HG02763 (cell line): ENCODE measurements around the gene CDO1.

Source experiments
- ATAC-seq: cut with Tn5 transposase; IDR thresholded peaks from one replicate; pipeline ENCODE4 v1.9.1; 2021; ENCODE audit warnings: mild to moderate bottlenecking, moderate library complexity; ENCODE audit not compliant: unreplicated experiment

CDO1 gene

DNA sequence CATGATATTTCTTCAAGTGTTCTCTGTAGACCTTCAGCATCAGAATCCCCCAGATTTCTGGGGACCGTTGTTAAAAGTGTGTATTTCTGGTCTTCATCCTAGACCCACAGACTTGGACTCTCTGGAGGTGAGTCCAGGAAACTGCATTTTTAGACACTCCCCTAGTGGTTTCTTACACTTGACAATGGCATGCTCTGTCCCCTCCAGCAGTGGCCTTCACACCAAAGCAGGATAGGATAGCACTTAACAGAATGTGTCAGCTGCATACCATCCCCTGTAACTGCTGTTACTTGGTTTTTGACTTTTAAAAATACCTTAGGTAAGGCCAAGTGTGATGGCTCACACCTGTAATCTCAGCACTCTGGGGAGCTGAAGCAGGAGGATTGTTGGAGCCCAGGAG is 20.8 kb downstream of the CDO1 start:
- ATAC-seq: no peak

DNA sequence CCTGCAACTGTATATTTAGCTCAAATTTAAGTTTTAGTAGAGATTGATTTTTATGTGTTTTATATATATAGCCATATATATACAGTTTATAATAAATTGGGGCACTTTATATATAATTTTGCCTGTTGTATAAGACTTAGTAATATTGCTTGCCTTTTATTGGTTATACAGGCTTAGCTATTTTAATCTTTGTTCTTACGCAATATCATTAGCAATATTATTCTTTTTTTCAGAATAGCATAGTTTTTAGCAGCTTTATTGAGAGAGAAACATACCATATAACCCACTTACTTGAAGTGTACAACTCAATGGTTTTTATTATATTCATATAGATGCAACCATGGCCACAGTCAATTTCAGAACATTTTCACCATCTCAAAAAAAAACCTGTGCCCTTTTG is 28.0 kb downstream of the CDO1 start:
- no peak for ATAC-seq

DNA sequence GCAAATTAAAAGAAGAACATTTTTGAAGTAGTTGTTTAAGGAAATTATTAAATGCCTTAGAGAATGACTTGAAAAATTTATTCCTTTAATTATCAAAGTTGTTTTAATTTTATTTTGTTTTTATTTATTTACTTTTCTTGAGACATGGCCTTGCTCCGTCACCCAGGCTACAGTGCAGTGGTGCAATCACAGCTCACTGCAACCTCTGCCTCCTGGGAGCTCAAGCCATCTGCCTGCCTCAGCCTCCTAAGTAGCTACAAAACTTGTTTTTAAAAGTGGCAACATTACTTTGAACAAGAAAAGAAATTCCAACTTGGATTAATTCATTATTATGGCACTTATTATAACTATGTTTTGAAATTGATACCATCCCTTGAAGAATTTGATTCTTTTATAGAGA is 29.0 kb downstream of the CDO1 start:
- ATAC-seq: no peak

DNA sequence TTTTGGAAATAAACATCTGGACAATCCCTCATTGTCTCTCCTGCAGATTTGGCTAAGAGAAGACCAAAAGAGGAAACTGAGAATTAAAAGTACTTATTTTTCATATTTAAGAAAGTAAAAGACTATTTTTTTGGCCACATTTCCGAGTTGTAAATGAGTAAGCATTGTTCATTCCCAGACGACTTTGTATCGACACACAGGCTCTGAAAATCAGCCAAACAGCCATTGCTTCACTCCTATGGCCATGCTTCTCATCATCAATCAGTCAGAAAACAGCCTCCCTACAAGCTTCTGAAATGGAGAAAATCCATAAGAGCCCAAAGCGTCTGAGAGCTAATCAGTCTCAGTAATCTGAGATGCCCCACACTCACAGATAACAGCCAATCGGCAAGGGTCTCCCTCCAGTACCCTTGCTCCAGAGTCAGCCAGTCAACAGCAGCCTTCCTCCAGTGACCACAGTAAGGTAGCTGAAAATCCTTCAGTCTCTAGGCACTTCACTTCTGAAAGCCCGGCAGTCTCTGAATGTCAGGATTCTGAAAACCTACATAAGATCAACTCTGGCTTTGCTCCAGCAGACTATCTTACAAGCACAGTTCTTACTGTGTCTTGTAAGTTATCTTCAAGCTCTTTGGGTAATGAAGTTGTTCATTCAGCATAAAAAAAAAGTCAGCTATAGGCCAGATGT is 30.9 kb downstream of the CDO1 start:
- no peak for ATAC-seq

DNA sequence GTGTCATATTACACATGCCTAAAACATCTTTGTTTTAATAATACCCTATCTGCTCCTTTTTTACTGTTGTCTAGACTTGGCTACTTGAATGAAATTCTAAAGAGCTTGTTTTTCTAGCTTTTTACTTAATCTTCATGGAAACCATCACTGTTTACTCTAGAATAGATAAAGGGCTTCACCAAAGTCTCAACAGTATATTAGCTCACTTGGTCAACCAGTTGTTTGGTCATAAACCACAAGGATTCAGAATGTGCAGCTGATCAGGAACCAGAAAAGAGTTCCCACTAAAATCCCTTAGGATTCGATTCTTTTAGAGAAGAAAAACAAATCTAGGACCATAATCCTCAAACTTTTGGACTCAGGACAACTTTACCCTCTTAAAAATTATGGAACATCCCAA is 38.0 kb downstream of the CDO1 start:
- ATAC-seq: no peak

DNA sequence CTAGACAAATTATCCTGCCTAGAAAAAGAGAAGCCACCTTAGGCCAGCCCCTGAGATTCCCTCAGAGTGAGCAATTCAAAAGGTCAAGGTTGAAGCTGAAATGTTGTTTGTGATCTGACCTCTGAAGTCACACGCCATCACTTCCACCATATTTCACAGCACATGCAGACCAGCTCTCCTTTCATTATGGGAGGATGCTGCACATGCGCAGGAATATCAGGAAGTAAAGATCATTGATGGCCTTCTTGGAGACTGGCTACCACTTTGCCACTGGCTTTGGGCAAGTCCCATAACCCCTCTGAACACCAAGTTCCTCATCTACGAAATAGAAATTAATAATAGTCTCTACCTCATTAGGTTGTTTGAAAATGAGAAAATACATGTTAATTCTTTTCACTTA is 39.5 kb downstream of the CDO1 start:
- ATAC-seq: no peak

DNA sequence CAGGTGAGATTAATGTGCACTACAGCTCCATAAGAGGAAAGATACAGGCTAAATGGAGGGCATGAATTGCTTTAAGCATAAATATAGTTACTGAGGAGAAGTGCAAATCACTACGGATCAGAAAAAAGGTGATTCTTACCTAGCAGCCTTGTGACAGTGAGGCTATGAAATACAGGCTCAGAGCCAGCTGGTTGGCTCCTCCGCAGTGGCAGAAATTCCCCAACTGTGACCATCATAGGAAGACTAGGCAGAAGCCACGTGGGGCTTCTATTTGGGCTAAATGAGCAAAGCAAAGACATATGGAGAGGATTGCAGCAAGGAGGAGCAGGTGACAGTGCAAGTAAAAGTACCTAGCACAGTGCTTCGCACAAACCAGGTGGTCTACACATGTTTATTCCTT is 40.5 kb downstream of the CDO1 start:
- no peak for ATAC-seq

DNA sequence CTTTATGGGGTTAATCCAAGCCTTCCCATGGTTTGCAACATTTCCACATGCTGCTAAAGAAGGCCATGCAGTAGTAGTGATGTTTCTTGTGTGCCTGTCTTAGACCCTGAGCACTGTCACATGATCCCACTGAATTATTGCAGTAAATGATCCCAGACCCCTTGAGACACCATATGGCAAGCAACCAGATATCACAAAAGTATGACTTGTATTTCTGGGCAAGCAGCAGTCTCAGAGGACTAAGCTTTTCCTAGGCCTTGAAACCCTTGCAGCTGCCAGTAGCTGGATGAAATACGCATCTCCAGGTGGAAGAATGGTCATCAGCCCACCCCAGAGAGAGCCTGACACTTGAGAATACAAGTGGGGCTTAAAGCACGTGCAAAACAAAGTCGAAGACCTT is 41.8 kb downstream of the CDO1 start:
- no peak for ATAC-seq

DNA sequence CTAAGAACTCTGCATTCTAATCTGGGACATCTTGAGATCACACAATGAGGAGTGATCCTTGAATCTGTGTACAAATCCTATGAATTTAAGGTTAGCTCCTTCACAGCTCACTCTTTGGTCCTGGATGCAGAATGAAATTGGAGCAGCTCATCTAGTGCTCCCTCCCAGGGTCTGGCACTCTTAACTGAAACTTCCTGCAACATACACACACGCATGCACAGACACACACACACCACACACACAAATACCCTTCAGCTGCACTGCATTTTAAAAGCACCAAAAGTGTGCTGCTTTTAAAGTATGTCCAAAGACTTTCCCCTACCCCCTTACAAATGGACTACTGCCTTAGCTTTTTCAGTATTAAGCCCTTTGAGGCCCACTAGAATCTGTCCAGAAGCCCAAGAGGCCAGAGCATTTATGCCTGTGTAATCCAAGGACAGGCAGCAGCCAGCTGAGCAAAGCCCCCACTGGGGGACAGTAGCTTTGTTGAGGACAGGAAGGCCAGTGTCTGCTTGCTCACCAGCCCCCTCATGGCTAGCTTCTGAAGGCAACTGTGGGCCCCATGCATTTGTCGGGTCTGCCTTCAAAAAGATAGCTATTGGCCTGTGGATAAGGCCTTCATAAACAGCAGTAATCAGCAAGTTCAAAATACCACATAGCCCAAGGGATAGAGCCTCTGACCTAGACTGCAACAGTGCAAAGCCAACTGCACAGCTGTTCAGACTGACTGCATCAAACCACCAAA is 43.6 kb downstream of the CDO1 start:
- ATAC-seq: no peak

DNA sequence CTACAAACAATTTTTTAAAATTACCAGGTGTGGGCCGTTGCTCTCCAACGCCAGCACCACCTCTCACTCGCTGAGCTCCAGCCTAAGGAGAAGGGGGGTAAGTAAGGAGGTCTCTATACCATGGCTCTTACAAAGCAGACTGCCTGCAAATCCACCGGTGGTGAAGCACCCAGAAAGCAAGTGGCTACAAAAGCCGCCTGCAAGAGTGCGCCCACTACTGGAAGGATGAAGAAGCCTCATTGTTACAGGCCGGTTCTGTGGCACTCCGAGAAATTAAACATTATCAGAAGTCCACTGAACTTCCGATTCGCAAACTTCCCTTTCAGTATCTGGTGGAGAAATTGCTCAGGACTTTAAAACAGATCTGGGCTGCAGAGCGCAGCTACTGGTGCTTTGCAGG is 46.0 kb downstream of the CDO1 start:
- no peak for ATAC-seq

DNA sequence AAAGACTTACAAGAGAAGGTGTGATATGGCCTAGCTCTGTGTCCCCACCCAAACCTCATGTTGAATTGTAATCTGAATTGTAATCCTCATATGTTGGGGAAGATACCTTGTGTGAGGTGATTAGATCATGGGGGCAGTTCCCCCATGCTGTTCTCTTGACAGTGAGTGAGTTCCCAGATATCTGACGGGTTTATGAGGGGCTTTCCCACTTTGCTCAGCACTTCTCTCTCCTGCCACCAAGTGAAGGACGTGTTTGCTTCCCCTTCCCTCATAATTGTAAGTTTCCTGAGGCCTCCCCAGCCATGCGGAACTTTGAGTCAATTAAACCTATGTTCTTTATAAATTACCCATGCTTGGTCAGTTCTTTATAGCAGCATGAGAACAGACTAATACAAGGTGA is 49.0 kb downstream of the CDO1 start:
- no peak for ATAC-seq

DNA sequence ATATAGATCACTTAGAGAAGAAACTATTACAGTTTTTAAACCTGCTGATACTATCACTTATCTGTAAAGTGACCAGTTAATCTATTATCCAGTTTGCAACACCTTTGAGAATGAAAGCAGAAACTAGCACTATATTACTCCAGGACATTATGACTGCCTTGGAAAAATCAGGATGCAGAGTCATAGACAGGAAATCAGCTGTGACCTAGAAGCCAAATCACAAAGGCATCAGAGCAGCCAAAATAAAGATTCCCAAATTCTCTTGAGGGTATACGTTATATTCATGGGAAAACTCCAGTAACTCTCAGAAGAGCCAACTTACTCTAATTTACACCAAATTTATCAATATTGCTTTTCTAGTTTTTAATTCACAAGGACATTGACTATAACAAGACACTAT is 49.9 kb downstream of the CDO1 start:
- no peak for ATAC-seq

DNA sequence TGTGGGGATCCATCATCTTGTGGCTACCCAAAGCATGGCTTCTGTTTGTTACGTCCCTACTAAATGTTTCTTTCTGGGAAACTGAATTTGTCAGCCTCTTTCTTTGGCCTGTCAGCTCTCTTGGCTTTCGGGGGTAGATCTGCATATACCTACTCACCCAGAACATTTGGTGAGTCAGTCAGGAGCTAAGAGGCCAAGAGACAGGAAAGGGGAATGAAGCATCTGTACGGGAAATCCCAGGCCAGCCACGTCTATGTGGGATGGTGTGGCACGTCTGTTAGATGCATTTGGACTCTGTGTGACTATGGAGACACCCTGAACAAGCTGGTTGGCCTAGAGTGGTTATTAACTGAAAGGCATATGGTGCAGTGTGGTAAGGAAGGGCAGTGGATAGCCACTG is 58.1 kb downstream of the CDO1 start:
- ATAC-seq: peak; percentile 53

DNA sequence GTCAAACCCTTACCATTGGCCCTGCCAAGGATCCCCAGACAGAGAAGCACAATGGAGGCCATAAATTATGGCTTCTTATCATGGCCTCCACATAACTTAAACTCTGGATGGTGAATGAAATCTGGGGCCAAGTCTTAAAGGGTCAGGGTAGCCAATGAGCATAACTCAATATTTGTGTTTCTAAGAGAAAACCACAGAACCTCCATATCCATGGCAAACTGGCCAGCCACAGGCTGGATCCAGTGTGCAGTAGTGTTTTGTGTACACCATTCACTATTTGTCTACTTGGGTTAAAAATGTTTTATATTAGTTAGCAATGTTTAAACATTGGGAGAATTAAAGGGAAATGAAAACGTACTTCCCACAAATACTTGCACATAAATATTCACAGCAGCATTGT is 60.8 kb downstream of the CDO1 start:
- ATAC-seq: no peak
